Choroid plexus epithelial cell (primary cell): ENCODE data around the gene TAS2R30.
"Not testable (repeated sequence)": the region's sequence is repeated elsewhere in the genome, so short reads cannot be mapped to it uniquely, and the experiment has no call there.

Experiments
- DNase-seq: peaks from one replicate; pipeline ENCODE4 v3.0.0-alpha.2; 2010; ENCODE audit warnings: low read depth
- H3K4me3 ChIP-seq: 2 replicates; pipeline ENCODE4 v1.5.1; 2011; ENCODE audit warnings: low read depth, mild to moderate bottlenecking, control low read depth, low read length, moderate library complexity
- TF ChIP-seq, protein P1 (sequence below): conservative IDR thresholded peaks from 2 replicates; pipeline ENCODE4 v1.5.1; 2011; ENCODE audit warnings: low read depth, mild to moderate bottlenecking, control low read depth, inconsistent platforms, low read length, moderate library complexity

TAS2R30 gene

DNA sequence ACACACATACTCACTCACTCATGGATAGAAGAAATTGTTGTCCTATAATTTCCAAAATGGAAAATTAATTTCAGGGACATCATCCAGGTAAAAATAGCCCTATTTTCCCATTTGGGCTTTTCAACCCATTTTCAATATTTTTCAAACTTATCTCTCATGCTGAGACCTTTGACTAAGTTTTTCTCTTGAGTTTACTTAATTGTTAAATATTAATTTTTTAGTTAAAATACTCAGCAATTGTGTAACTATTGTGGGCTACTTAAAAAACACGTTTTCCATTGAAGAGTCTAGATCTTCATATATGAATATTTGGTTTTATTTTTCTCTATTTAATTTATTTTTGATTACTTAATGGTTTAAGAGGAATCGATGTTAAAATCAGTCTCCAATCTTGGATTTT is 28.2 kb downstream of the TAS2R30 start:
- DNase-seq = no peak
- TF ChIP-seq, protein P1, sequence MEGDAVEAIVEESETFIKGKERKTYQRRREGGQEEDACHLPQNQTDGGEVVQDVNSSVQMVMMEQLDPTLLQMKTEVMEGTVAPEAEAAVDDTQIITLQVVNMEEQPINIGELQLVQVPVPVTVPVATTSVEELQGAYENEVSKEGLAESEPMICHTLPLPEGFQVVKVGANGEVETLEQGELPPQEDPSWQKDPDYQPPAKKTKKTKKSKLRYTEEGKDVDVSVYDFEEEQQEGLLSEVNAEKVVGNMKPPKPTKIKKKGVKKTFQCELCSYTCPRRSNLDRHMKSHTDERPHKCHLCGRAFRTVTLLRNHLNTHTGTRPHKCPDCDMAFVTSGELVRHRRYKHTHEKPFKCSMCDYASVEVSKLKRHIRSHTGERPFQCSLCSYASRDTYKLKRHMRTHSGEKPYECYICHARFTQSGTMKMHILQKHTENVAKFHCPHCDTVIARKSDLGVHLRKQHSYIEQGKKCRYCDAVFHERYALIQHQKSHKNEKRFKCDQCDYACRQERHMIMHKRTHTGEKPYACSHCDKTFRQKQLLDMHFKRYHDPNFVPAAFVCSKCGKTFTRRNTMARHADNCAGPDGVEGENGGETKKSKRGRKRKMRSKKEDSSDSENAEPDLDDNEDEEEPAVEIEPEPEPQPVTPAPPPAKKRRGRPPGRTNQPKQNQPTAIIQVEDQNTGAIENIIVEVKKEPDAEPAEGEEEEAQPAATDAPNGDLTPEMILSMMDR = no peak
- H3K4me3 ChIP-seq = no peak overlapping the region

DNA sequence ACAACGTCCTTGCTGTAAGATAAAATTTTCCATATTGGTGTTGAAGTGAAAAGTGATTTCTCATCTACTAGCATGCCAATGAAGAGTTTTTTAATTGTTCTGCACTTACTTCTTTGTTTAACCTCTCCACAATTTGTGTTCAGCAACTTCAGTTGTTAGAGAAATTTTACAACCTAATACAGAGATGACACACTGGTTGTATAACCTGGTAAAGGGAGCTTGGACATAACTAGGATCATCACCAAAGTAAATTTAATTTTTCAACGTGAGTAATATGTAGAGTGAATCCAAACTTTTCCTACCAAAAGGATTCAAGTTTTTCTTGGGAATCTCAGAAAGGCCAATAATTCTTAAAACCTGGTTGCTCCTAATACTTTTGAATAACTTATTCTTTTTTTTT is 28.9 kb downstream of the TAS2R30 start:
- H3K4me3 ChIP-seq = no peak overlapping the region
- TF ChIP-seq, protein P1 = no peak
- DNase-seq = no peak

DNA sequence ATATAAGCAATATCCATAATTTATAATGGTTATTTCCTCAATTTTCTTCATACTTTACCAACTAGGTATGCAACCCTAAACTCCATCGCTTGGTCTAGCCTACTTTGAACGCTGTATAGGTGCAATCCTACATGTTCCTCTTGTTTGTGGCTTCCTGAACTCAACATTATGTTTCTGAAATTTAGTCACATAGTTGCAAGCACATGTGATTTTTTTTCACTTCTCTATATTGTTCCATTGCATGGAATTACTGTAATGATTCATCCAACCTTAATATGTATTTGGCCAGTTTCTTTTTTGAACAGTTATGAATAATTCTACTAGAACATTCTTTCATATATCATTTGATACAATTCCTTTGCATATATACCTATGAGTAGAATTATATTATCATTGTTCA is 39.5 kb downstream of the TAS2R30 start:
- H3K4me3 ChIP-seq, DNase-seq: not testable (repeated sequence)

DNA sequence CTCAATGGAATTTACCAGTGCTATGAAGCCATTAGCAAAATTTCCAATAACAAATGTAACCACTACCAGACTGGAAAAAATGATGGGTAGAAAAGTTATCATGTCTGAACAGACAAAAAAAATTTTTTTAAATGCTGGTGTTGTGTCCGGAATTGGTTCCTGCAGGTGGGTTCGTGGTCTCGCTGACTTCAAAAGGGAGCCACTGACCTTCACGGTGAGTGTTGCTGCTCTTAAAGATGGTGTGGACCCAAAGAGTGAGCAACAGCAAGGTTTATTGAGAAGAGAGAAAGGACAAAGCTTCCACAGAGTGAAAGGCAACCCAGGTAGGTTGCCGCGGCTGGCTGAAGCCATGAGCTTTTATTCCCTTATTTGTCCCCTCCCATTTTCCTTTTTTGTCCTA is 42.3 kb downstream of the TAS2R30 start, which contains the start of gene TAS2R43:
TSS of gene TAS2R43 (minus strand) at position 186 of the 400 bp plus-strand sequence. CDS start at position 102, 84 bp downstream.
- no peak for DNase-seq
- TF ChIP-seq, protein P1 = no peak
- no peak within 1 kb of the TSS for H3K4me3 ChIP-seq

DNA sequence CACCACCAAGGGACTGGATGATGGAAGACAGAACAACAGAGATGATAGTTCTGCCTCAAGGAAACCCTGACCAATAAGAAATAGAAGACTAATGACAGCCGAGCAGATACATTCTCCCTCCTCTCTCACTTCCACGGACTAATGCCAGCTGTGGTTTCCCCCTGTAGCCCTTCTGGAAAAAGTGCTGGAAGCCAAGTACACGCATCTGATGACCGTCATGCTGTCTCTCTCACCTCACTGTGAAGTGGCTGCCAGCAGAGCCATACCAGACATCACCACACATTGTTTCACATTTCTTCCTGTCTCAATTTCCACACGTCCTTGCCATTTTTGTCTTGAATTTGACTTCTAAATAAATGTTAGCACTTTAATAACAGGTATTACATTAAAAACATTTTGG is 45.2 kb downstream of the TAS2R30 start:
- TF ChIP-seq, protein P1 = no peak
- DNase-seq = no peak
- no peak overlapping the region for H3K4me3 ChIP-seq

DNA sequence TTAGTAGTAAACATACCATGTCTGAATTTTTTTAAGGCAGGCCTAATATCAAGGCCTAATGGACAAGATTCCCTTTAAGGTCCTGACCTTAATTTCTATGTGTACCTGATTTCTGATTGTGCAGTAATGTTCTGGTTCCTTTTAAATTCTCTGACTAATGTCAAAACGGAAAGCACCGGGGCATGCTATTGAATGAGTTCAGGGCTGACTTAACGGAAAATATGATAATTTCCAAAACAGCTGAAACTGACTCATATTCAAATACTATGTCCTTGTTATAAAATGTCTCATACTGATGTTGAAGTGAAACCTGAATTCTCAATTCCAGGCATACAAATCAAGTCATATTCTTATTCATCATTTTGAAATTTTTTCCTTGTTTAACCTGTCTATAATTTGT is 49.0 kb downstream of the TAS2R30 start:
- no peak overlapping the region for H3K4me3 ChIP-seq
- DNase-seq = peak; percentile 36
- TF ChIP-seq, protein P1 = no peak
